ENCODE data around the gene ANKRD60. TPM values are rescaled to one million over a fixed set of nuclear protein-coding genes. Genes with fewer than 3 reads are reported as not detected.

The ANKRD60 gene
- total RNA-seq, 2 donors from 2014 or later, result not detected

DNA sequence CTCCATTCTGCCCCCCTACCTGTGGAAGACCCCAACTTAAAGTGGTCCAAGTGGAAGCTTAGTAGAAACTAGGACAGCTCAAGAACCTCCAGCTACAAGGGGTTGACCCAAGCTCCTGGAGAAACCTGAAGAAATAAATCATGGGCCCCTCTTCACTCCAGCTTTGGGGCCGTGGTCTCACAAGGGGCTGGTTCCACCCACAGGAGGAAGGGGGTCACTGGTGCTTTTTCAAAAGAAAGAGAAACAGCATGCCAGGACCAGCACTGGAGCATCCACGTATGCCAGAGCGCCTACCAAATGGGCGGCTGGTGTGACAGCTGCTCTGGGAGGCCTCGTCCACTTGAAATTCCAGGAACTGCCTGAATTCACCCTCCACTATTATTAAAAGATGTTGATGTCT, 14.4 kb upstream of the ANKRD60 start:
- no peak overlapping the region for H3K27ac ChIP-seq (ENCODE audit: low read depth, low read length)
- TF ChIP-seq, protein P1, sequence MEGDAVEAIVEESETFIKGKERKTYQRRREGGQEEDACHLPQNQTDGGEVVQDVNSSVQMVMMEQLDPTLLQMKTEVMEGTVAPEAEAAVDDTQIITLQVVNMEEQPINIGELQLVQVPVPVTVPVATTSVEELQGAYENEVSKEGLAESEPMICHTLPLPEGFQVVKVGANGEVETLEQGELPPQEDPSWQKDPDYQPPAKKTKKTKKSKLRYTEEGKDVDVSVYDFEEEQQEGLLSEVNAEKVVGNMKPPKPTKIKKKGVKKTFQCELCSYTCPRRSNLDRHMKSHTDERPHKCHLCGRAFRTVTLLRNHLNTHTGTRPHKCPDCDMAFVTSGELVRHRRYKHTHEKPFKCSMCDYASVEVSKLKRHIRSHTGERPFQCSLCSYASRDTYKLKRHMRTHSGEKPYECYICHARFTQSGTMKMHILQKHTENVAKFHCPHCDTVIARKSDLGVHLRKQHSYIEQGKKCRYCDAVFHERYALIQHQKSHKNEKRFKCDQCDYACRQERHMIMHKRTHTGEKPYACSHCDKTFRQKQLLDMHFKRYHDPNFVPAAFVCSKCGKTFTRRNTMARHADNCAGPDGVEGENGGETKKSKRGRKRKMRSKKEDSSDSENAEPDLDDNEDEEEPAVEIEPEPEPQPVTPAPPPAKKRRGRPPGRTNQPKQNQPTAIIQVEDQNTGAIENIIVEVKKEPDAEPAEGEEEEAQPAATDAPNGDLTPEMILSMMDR (conservative IDR thresholded peaks at IDR 0.05), result no peak
- H3K9me3 ChIP-seq (ENCODE audit: control insufficient read depth, low read length), result no peaks in the 10 kb centered on the region
- H3K27me3 ChIP-seq (ENCODE audit: control insufficient read depth, insufficient read depth, low read length, poor library complexity, severe bottlenecking), result no peaks in the 10 kb centered on the region
- no peak overlapping the region for H3K9ac ChIP-seq (ENCODE audit: extremely low read depth, low read length, poor library complexity, severe bottlenecking)
- DNase-seq, result no peak
- H3K4me1 ChIP-seq (ENCODE audit: control insufficient read depth, insufficient read depth, low read length), result no peaks in the 10 kb centered on the region
- no peaks in the 10 kb centered on the region for H3K27me3 Mint-ChIP-seq (ENCODE audit: insufficient read depth)
- no peak overlapping the region for H3K27ac Mint-ChIP-seq
- peaks cover 81% of the 10 kb centered on the region for H3K36me3 ChIP-seq (ENCODE audit: control insufficient read depth, insufficient read depth, low read length)
- H3K4me3 ChIP-seq (ENCODE audit: low read length), result no peak overlapping the region
- no peak overlapping the region for H3K4me3 Mint-ChIP-seq
- WGBS, 2 experiments (ENCODE audit: insufficient coverage in 1 of 2, insufficient read length in 1 of 2), result 93 to 100% methylated on average over 3 to 5 of the region's 5 CpGs
- H3K36me3 Mint-ChIP-seq (ENCODE audit: low read depth), result peaks cover 49% of the 10 kb centered on the region
- peaks cover 10% of the 10 kb centered on the region for H3K4me1 Mint-ChIP-seq
- H3K9me3 Mint-ChIP-seq, result no peaks in the 10 kb centered on the region

DNA sequence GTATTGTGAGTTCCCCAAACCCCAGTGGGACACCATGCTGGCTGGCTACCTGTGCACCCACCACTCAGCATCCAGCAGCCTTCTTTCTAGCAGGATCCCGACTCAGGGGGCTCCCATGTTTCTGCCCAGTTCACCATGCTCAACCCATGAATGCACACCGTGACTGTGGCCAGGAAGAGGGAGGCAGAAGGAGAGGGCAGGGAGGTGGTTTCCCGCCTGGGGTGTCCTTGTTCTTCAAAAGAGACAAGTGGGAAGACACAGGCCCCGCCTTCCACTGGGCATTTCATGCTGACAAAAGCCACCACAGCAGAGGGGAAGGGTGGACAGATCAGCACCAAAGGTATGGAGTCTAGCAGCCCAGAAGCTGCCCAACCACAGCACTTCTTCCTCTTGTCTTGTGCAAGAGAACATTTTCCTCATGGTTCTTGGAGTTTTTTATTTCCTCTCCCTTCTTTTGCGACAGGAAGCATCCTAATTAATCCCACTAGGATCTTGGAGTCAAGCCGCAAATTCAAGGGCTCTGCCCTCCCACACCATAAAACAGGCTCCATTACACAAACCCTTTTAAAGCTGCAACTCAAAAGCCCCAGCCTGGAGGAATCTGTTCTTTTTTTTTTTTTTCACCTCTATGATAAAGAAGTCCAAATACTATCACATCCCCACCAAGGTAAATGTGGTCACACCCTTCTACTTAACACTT, 13.5 kb upstream of the ANKRD60 start:
- Histone ChIP-seq H3K36me3 (ENCODE audit: control insufficient read depth, insufficient read depth, low read length) (peaks cover 73% of the 10 kb centered on the region), H3K9ac (ENCODE audit: extremely low read depth, low read length, poor library complexity, severe bottlenecking) (no peak overlapping the region), H3K27ac (ENCODE audit: low read depth, low read length) (no peak overlapping the region), H3K9me3 (ENCODE audit: control insufficient read depth, low read length) (no peaks in the 10 kb centered on the region), H3K4me1 (ENCODE audit: control insufficient read depth, insufficient read depth, low read length) (no peaks in the 10 kb centered on the region), H3K4me3 (ENCODE audit: low read length) (no peak overlapping the region), H3K27me3 (ENCODE audit: control insufficient read depth, insufficient read depth, low read length, poor library complexity, severe bottlenecking) (no peaks in the 10 kb centered on the region)
- Mint-ChIP-seq H3K4me3 (no peak overlapping the region), H3K9me3 (no peaks in the 10 kb centered on the region), H3K36me3 (ENCODE audit: low read depth) (peaks cover 42% of the 10 kb centered on the region), H3K27me3 (ENCODE audit: insufficient read depth) (no peaks in the 10 kb centered on the region), H3K4me1 (peaks cover 14% of the 10 kb centered on the region), H3K27ac (no peak overlapping the region)
- TF ChIP-seq, protein P1 (conservative IDR thresholded peaks at IDR 0.05), result no peak
- WGBS, 2 experiments (ENCODE audit: insufficient coverage in 1 of 2, insufficient read length in 1 of 2), result 90 to 97% methylated on average over 2 to 6 of the region's 6 CpGs
- no peak for DNase-seq

DNA sequence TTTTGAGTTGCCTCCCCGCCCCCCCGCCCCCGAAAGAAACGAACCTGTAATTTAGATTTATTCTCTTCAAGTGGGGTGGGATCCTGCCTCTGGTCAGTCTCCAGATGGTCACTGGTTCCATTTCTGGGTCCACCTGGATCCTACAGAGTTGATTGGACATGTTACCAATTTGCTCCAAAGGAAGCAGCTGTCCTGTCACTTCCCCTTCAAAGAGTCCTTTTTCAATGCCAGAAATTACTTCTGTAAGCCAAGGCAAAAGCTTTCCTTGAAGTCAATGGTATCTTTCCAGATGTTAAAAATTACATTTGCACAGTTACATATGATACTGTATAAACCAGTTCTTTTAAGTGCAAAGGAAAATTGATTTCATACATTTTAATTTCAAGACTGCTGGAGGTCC, 12.0 kb upstream of the ANKRD60 start:
- Histone ChIP-seq H3K4me3 (ENCODE audit: low read length) (no peak overlapping the region), H3K27me3 (ENCODE audit: control insufficient read depth, insufficient read depth, low read length, poor library complexity, severe bottlenecking) (peaks cover 5% of the 10 kb centered on the region), H3K4me1 (ENCODE audit: control insufficient read depth, insufficient read depth, low read length) (no peaks in the 10 kb centered on the region), H3K9ac (ENCODE audit: extremely low read depth, low read length, poor library complexity, severe bottlenecking) (no peak overlapping the region), H3K36me3 (ENCODE audit: control insufficient read depth, insufficient read depth, low read length) (peaks cover 59% of the 10 kb centered on the region), H3K9me3 (ENCODE audit: control insufficient read depth, low read length) (no peaks in the 10 kb centered on the region), H3K27ac (ENCODE audit: low read depth, low read length) (no peak overlapping the region)
- H3K4me1 Mint-ChIP-seq, result peaks cover 13% of the 10 kb centered on the region
- no peak overlapping the region for H3K27ac Mint-ChIP-seq
- TF ChIP-seq, protein P1 (conservative IDR thresholded peaks at IDR 0.05), result no peak
- WGBS, 2 experiments (ENCODE audit: insufficient coverage in 1 of 2, insufficient read length in 1 of 2), result 97% methylated on average over 4 of the region's 4 CpGs; no CpG with 5 or more reads in 1 of the 2 experiments
- peaks cover 33% of the 10 kb centered on the region for H3K36me3 Mint-ChIP-seq (ENCODE audit: low read depth)
- no peak for DNase-seq
- no peak overlapping the region for H3K4me3 Mint-ChIP-seq
- H3K27me3 Mint-ChIP-seq (ENCODE audit: insufficient read depth), result peaks cover 5% of the 10 kb centered on the region
- no peaks in the 10 kb centered on the region for H3K9me3 Mint-ChIP-seq
